Choroid plexus epithelial cell (primary cell): ENCODE measurements around the gene NBL1.
A peak's percentile ranks its signal among the peaks of the same experiment; 100 is the strongest.

ENCODE experiments used
- DNase-seq: peaks from one replicate; pipeline ENCODE4 v3.0.0-alpha.2; 2010; ENCODE audit warnings: low read depth
- H3K4me3 ChIP-seq: 2 replicates; pipeline ENCODE4 v1.5.1; 2011; ENCODE audit warnings: low read depth, mild to moderate bottlenecking, control low read depth, low read length, moderate library complexity
- TF ChIP-seq, protein P1 (sequence below): conservative IDR thresholded peaks from 2 replicates; pipeline ENCODE4 v1.5.1; 2011; ENCODE audit warnings: low read depth, mild to moderate bottlenecking, control low read depth, inconsistent platforms, low read length, moderate library complexity

Gene NBL1

GRCh38 chr1:19615438-19615837 is 28.7 kb upstream of the NBL1 start:
- no peak for DNase-seq
- no peak overlapping the region for H3K4me3 ChIP-seq
- TF ChIP-seq, protein P1, sequence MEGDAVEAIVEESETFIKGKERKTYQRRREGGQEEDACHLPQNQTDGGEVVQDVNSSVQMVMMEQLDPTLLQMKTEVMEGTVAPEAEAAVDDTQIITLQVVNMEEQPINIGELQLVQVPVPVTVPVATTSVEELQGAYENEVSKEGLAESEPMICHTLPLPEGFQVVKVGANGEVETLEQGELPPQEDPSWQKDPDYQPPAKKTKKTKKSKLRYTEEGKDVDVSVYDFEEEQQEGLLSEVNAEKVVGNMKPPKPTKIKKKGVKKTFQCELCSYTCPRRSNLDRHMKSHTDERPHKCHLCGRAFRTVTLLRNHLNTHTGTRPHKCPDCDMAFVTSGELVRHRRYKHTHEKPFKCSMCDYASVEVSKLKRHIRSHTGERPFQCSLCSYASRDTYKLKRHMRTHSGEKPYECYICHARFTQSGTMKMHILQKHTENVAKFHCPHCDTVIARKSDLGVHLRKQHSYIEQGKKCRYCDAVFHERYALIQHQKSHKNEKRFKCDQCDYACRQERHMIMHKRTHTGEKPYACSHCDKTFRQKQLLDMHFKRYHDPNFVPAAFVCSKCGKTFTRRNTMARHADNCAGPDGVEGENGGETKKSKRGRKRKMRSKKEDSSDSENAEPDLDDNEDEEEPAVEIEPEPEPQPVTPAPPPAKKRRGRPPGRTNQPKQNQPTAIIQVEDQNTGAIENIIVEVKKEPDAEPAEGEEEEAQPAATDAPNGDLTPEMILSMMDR, result no peak

DNA sequence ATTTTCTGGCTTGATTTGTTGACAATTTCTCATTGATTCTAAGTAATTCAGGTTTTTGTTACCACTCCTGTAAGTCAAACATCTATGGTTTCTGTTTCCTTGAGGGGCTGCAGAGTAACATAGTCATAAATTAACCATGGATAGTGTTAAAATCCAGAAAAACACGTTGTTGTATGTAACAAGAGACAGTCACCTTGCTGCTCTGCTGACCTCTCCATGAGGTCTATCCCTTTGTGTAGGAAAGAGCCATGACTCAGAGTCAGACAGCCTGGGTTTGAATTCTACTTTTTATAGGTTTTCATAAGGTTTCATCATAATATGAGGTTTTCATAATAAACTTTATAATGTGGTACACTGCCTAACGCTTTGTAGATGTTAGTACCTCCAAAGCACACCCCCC is 27.6 kb upstream of the NBL1 start:
- no peak overlapping the region for H3K4me3 ChIP-seq
- DNase-seq, result peak; percentile 66
- TF ChIP-seq, protein P1, result no peak

DNA sequence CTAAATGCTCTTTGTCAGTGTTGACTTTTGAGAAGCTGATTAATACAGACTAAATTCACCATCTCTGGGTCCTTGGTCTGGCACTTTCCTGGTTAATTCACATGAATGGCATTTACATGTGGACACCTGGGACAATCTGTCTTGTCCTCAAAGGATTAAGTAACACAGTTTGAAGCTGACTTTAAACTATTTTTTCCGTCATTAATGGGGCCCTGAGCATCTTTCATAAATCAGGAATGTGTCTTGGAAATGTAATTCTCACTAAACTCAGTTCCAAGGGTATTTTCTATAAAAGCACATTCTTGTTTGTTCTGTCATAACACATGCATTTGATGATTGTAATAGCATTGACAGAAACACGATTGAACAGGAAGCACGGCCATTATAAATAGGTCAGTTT is 26.7 kb upstream of the NBL1 start:
- H3K4me3 ChIP-seq, result no peak overlapping the region
- TF ChIP-seq, protein P1, result no peak
- DNase-seq, result no peak

DNA sequence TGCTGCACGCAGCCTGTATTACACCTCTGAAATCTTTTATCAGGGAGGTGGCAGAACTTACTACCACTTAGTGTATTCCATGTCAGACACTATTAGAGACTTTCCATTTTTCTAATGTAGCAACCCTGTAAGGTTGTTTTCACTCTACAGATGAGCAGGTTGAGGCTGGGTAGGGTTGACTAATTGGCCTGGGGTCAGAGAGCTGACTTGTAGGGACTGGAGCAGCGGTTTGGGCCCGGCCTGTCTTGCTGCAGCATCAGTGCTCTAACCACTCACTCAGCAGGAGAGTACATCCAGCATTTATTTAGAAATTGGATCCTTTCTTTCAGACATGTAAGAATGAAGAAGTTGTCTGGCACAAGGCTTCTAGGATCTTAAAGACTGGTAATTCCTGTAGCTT is 25.7 kb upstream of the NBL1 start:
- H3K4me3 ChIP-seq, result no peak overlapping the region
- DNase-seq, result peak; percentile 64
- TF ChIP-seq, protein P1, result no peak

DNA sequence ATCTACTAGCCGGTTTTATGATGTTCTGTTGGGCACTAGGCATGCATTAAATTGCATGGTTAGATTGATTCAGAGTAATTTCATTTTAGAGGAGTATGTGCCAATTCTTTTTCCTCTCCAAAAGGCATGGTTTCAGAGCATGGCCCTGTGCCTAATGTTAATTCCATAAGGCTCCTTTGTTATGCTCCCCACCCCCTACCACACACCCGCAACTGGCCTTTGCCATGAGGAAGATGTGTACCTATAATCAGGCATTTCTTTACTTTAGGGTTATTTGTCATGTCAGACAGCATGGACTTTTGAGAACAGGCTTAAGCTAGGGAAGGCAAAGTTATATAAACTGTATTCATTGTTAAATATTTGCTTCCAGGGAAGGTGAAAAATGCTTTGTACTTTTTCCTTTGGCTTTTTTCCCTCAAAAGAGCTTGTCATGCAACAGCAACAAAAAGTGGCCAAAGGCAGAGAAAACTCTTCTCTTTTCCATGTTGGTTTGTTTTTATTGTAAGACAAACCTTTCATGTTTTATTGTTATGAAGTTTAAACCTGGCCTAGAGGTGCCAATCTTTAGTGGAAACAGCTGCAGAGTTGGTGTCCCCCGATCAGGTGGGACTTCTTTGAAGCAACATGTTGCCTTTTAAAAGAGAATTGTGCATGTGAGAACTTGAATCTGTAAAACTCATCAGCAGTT is 24.3 kb upstream of the NBL1 start:
- no peak for DNase-seq

GRCh38 chr1:19620786-19621185 is 23.3 kb upstream of the NBL1 start:
- TF ChIP-seq, protein P1, result no peak
- no peak overlapping the region for H3K4me3 ChIP-seq
- no peak for DNase-seq

More for the DNA sequence above, 24.3 kb upstream of the NBL1 start:
- H3K4me3 ChIP-seq, result no peak overlapping the region
- TF ChIP-seq, protein P1, result no peak

- TF ChIP-seq, protein P1, result no peak
- H3K4me3 ChIP-seq, result no peak overlapping the region
- DNase-seq, result no peak
These were observed 22.7 kb upstream of the NBL1 start for GRCh38 chr1:19621274-19621950.
